ENCODE measurements around the gene ANKS3.

GRCh38 chr16:4648917-4649316 is 85.2 kb downstream of the ANKS3 start:
- no peak for TF ChIP-seq CTCF (IDR thresholded peaks at IDR 0.05)
- no peak for TF ChIP-seq POLR2A (IDR thresholded peaks at IDR 0.05)
